HG03135 (cell line): Measurements from ENCODE around the gene LRMDA.

Source experiments
- ATAC-seq: cut with Tn5 transposase; IDR thresholded peaks from one replicate; pipeline ENCODE4 v1.9.1; 2021; ENCODE audit warnings: mild to moderate bottlenecking, moderate library complexity; ENCODE audit not compliant: unreplicated experiment

LRMDA gene

DNA sequence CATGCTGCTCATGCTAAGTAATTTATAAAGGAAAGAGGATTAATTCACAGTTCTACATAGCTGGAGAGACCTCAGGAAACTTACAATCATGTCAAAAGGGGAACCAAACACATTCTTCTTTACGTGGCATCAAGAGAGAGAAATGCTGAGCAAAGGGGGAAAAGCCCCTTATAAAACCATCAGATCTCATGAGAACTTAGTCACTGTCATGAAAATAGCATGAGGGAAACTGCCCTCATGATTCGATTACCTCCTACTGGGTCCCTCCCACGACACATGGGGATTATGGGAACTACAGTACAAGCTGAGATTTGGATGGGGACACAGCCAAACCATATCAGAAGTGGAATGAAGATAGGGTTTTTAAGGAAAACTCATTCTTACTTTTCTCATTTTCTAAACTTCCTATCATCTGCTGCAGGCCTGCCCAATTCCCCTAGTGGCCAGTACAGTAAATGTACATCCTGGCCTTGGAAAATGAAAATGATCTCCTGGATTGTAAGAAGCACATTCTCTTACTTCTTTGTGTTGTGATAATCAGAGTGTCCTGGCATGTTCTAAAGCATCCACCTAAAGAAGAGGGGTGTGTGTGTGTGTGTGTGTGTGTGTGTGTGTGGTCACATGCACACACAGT lies 421.5 kb downstream of the LRMDA start:
- ATAC-seq: no peak

DNA sequence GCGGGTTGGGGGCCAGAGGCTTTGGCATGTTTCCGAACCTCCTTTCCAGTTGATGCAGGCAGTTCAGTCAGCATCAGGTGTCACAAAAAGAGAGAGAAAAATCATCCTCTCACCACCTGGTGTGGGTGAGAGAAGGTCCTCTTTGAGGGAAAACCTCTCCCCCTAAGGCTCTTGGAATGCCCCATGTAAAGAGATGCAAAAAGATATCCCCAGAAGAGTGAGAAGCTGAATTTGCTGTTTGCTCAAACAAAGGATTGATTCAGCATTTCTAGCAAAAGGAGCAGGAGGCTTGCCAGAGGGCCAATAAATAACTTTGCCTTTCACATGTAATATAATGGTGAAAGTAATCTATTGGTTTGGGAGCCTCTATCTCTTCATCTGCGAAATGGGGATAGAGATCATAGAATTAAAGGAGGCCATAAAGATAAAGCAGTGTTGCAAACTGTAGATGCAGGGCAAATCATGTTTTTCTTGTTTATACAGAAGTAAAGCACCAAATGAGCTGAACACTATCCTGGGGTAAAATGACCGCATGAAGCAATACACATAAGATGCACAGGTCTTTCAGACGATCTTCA lies 425.9 kb downstream of the LRMDA start:
- no peak for ATAC-seq

DNA sequence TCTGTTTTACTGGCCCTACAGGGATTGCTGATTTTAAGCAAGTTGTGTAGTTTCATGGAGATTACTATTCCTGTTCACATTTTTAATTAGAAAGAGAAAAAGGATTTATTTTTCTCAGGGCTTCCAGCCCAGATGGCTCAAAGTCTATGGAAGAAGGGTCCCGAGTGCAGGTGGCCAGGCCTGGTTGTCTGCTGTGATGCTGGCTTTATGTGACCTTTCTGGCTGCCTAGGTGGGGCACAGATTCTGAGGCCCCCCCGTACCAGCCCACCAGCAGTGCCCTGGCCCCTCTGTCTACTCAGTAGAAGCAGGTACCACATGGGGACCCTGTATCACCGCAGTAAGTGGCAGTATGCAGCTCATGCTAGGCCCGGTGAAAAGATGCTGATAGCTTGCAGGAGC lies 426.5 kb downstream of the LRMDA start:
- no peak for ATAC-seq

DNA sequence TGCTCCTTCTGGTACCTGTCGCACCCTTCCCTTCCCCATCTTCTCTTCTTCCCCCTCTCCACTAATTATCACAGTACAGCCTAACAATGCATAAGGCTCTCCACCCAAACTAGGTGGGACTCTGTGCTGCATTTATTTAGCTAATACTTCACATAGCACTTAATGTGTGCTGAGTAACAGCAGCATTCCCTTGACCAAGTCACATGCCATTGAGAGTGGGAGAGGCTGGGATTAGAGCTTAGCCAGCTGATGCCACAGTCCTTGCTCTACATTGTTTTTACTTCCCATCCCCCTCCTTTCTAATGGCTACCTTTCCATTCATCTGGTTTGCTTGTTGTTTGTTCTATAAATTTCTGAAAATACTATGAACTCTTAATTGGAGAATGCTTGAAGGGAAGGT lies 426.9 kb downstream of the LRMDA start:
- ATAC-seq: no peak

DNA sequence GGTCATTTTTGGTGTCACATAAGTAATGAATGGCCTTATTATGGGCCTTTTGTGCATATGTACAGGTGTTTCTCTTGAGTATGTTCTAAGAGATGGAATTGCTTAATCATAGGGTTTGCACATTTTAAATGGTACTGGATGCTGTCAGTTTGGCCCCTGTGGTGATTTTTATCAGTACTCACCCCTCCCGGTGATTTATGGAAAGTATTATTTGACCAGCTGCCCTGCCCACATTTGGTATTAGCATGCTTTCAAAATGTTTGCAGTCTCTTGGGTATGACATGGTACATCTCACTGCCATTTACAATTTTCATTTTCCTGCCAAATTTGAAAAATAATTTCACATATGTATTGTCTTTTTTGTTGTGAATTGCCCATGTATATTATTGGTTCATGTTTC lies 427.7 kb downstream of the LRMDA start:
- ATAC-seq: no peak

DNA sequence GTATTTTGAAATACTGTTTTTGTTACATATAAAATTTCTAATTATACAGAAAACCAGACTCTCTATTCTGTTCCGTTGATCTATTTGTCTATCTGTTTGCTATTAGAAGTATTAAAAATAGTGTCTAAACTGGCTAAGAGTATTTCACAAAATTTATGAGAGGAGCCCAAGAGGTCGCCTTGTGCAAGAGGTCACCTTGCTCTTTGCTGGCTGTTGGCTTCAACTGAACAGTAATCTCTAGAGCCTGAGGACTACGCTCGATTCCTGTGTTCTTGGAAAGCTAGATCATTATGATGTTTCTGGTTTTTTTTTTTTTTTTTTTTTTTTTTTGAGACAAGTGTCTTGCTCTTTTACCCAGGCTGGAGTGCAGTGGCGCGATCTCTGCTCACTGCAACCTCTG lies 428.6 kb downstream of the LRMDA start:
- ATAC-seq: no peak

DNA sequence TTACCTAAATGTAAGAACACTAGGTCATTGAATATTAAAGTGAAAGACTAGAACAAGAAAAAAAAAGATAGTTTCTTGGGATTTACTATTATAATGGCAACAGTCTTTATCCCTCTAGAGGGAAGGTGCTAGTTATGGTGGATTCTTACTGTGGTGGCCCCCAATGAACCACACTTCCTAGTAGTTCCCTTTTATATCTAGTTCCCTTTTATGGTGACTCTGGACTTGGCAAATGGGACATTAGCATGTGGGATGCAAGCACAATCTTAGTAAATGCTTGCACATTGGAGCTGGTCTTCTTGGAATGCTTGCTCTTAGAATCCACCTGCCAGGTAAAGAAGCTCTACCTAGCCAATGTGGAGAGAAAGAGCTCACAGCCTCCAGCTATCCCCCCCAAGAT lies 430.2 kb downstream of the LRMDA start:
- ATAC-seq: no peak

DNA sequence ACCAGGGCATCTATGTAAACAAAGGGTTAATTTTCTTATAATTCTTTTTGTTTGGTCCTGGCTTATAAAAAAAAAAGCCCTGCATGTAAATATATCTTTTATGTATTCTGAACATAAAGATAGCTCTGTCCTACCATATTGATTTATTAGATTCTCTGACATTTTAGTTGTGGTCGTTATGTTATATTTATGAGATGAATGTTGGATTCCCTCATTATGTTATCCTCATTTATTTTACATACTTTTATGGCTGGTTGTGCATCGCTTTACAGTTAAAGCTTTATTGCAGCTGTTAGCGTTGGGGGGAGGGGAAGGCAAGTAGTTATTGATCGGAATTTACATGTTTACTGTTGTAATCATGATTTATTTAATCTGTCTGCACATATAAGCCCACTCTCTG lies 431.5 kb downstream of the LRMDA start:
- no peak for ATAC-seq

DNA sequence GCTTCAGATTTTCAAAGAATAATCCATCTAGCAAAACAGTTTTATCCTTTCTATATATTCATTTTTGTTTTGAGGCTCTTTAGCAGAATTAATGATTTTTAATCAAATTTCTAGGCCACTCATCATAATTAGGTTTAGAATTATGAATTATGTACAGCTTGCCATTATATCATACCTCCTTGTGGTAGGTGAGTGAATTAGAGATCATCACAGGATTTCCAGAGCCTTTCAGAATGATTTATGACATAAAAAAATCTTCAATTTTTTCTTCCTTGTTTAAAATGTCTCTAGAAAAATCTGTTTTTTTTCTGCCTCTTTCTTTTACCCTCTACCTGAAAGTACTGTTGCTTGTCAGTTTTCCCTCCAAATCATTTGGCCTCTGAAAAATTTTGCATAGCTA lies 433.3 kb downstream of the LRMDA start:
- ATAC-seq: no peak

DNA sequence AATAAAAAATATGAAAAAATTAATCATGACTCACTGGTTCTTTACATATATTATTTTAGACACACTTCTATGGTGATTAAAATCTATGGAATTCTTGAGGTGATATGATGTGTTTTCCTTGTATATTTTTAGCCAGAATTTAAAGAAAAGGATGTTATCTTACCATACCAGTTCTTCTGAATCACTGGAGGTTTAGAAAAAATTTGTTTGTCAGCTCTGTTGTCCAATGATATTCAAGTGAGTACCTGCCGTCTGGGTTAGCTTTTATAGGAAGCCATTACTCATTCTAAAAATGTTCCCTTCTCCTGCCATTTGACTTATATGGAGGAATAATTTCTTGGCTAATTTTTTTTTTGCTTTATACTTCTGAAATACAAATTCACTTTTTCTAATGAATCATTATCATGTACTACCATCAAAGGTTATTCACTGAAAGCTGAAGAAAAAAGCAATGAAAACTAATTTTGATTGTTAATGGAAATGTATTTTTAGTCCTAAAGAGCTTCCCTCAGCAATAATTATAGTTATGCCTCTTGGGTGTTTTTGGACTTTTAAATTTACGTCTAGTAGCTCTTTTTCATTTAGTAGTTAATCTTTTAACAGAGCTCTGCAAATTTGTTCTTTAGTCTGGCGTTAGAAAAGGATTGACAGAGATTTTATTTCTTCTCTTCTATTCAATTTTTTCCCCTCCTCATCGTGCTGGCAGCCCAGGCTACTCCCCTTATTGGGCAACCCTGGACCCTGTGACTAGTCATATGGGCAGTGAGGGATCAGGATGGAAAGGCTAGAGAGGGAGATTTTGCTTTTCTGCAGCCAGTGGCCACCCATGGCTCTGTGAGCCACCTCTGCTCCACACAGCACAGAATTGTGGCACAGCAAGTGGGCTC lies 434.2 kb downstream of the LRMDA start:
- no peak for ATAC-seq

DNA sequence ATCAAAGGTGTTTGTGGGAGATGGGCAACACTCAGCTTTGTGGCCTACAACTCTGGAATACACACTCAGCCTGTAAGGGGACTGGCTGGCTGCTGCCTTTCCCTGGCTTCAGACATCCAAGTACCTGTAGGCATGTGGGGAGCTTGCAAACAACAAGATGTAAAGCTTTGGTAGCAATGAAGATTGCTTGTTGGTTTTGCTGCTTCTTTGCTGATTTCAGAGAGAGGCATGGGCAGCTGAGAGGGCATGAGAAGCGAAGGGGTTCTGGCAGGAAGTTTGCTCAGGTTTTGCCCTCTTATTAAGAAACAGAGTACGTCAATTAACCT lies 434.8 kb downstream of the LRMDA start:
- ATAC-seq: no peak

DNA sequence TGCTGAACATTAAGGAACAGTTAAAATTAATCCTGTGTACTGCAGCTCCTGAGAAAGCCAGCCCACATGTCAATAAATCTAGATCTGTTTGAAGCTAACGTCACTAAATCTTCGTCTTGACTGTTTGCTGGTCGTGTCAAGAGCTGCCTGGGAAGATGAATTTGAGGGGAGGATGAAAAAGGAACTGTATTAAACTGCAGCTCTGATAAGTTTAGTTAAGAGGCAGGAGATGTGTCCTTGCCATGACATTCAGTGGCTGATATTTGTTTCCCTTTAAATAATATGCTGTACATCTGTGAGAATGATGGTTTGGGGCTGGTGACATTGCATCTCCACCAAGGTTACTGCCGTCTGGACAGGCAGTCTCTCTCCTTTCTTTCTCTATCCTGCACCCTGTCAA lies 435.3 kb downstream of the LRMDA start:
- no peak for ATAC-seq

DNA sequence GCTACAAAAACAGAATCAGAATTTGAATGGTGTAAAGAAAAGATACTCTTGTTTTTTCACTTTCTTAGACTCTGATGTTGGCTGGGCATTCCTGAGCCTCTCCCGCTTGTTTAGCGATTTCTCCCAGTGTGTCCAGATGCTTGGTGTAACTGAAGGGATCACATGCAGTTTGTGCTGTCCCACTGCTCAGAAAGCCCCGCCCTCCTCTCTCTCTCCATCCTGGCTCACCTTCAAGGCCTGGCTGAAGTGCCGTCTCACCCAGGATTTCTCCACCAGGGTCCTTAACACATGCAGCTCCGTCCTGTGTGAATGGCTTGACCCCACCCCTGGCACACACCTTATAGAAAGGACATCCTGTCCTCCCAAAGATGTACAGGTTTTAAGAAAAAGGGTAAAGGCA lies 437.1 kb downstream of the LRMDA start:
- no peak for ATAC-seq

DNA sequence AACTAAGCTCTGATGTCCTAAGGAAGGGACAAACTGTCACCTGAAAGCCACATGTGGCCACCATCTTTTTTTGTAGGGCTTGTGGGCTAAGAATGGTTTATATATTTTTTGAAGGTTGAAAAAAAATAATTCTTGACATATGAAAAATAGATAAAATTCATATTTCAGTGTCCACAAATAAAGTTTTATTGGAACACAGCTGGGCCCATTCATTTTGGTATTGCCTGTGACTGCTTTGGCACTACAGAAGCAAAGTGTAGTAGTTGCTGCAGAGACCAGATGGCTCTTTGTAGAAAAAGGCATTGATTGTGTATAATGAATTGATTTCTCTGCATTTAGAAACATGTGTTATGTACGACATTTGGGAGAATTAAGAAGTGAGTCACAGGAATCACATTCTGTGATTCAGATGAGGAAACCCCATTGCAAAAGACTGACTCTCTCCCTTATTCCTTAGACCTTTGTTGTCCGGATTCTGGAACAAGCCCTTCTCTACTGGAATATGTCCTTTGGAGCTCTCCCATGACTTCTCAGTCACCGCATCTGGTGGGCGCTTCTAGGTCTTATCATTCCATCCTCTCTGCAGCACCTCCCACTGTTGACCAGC lies 438.7 kb downstream of the LRMDA start:
- no peak for ATAC-seq

DNA sequence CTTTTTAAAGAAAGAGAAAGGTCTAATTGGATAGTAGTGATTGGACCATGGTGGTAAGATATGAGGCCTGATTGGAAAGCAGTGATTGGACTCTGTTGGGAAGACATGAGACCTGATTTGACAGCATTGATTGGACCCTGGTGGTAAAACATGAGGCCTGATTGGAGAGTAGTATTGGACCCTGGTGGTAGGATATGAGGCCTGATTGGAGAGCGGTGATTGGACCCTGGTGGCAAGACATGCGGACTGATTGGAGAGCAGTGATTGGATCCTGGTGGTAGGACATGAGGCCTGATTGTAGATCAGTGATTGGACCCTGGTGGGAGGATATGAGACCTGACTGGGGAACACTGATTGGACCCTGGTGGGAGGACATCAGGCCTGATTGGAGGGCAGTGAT lies 444.3 kb downstream of the LRMDA start:
- ATAC-seq: no peak

DNA sequence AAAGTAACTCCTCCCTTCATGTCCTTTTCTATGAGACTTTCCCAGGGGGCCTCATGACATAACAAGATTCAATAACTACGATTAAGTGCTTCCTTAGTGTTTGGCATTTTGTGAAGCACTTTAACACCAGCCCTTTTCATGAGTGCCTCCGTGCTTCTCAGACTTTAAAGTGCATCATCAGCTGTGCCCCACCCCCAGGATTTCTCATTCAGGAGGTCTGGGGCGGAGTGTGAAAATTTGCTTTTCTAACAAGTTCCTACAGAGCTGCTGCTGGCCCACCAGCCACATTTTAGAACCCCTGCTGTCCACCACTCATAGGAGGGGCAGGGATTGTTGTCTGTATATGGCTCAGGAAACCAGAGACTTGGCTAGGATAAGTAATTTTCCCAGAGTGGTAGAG lies 445.3 kb downstream of the LRMDA start:
- no peak for ATAC-seq

DNA sequence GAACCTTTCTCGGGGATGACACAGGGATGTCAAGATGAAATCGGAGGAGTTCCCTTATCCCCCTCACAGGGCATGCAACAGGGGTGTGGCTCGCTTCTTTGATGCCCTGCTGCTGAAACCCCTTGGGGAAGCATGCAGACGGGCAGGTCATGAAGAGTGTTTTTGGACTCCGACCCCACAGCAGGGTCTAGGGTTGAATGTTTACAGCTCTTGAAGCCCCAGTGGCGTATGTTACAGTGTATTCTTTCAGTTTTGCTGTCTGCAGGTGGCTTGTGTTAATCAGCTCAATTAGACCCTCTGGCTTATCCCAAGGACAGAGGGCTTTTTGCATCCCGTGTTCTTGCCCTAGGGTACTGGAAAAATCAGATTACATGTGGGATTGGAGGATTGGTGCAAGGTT lies 446.5 kb downstream of the LRMDA start:
- ATAC-seq: no peak

DNA sequence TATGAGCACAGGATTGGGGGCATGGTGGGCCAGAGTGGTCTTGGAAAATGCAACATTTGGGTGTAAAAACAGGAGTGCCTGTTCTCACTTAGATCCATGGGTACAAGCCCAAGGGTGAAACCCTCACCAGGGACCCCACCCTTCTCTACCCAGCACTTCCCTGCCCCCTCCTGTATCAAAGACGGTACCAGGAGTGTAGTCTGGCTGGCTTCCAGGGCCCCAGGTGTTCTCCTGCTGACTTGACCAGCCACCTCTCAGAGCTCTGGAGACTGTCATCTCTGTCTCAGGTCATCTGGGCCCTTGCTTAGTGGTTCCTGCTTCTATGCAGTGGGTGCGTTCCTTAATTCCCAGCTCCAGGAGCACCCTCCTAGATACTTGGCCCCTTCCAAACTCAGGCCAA lies 447.2 kb downstream of the LRMDA start:
- no peak for ATAC-seq

DNA sequence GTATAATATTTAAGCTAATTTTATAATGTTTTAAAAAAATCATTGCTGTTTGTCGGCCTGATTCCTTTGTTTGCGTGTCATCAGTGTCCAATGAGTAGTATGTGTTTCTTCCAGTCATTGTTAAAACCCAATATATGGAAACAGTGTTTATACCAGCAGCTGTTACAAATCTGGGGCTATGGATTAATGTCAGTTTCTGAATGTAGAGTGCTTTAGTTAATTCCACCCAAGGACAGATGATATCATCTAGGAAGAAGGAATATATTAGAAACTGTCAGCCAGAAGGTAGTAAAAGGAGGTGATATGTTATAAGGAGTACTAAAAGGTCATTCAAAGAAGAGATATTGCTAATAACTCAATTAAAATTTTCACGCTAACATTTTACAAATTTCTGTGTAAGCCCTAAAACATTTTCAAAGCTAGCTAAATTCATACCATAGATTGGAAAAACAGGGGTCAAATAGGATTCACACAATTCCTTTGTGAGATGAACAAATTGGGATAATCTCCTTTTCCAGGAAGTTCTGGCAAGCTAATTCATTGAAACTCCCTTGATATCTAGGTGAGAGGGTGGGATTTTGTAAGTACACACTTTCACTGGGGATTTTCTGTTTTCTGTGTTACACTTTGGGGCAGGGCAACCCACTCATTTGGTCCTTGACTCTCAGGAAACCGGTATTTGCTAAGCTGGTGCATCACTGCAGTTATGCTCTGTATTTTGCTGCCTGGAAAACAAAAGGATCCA lies 448.8 kb downstream of the LRMDA start:
- no peak for ATAC-seq

DNA sequence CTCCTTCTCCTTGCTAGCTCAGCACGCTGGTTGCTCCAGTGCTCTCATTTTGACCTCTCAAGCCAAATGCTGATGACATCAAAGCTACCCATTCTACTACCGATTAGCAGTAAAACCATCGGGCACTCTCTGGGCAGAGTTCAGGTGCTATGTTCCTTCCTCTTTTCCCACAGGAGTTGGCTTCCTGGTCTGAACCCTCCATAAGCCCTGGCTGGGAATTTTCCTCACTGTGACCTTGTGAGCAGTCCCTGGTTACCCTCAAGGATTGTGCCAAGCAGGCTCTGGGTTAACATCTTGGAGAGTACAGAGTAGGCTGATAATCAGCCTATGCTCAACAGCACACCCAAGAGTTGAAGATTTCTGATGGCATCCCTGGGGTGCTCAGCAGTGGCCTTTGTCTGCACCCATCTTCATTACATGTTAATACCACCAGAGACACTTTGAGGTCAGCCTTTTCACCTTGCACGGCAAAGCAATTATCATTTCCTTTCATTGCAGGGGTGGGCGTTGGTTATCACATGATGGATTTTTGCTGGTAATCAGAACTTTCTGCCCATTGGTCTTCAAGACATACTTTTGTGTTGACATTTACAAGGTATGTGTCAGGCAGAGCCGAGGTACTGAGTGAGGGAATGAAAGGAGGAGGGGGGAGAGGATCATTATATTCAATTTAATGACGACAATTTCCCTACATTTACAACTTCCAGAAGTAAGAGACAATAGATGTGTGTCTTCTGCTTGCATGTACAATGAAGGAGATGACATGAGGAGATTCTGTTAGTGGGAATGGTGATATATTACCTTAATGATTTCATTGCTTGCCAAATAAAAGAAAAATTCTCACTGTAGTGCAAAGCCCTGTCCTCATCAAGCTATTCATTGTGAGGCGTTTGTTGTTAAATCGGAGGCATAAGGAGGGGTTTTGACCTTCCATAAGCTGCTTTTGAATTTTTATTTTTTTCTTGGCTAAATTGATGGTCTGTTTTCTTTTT lies 452.0 kb downstream of the LRMDA start:
- no peak for ATAC-seq
